Measurements from ENCODE around the gene FAR2. TPM values are rescaled to one million over a fixed set of nuclear protein-coding genes. Genes with fewer than 3 reads are reported as not detected.

FAR2 gene
- total RNA-seq, 1 donor from 2014 or later, result 15.9 TPM

GRCh38 chr12:29145372-29146170 is 3.5 kb upstream of the FAR2 start:
- no peak overlapping the region for H3K27ac Mint-ChIP-seq
- H3K4me1 Mint-ChIP-seq (ENCODE audit: unreplicated experiment), result no peaks in the 10 kb centered on the region
- no peak for TF ChIP-seq CTCF (conservative IDR thresholded peaks at IDR 0.05)
- H3K27me3 Mint-ChIP-seq, result peaks cover 29% of the 10 kb centered on the region
- DNase-seq (ENCODE audit: extremely low spot score, unreplicated experiment), result no peak
- H3K4me3 Mint-ChIP-seq, result no peak overlapping the region
- peaks cover 4% of the 10 kb centered on the region for H3K36me3 Mint-ChIP-seq
- H3K9me3 Mint-ChIP-seq, result peaks cover 6% of the 10 kb centered on the region

GRCh38 chr12:29146196-29146595 is 2.9 kb upstream of the FAR2 start:
- no peak for TF ChIP-seq CTCF (conservative IDR thresholded peaks at IDR 0.05)
- Mint-ChIP-seq H3K4me3 (no peak overlapping the region), H3K9me3 (peaks cover 6% of the 10 kb centered on the region), H3K27me3 (peaks cover 35% of the 10 kb centered on the region), H3K36me3 (peaks cover 4% of the 10 kb centered on the region), H3K4me1 (ENCODE audit: unreplicated experiment) (no peaks in the 10 kb centered on the region), H3K27ac (no peak overlapping the region)
- DNase-seq (ENCODE audit: extremely low spot score, unreplicated experiment), result no peak

- peak overlapping the region; percentile 95 for H3K27ac Mint-ChIP-seq
- H3K4me3 Mint-ChIP-seq, result peak overlapping the region; percentile 94
Measured at GRCh38 chr12:29147731-29148595, 1.1 kb upstream of the FAR2 start.

GRCh38 chr12:29148596-29148910 is 525 bp upstream of the FAR2 start:
- Mint-ChIP-seq H3K4me1 (ENCODE audit: unreplicated experiment) (peaks cover 6% of the 10 kb centered on the region), H3K9me3 (peaks cover 6% of the 10 kb centered on the region), H3K36me3 (peaks cover 4% of the 10 kb centered on the region), H3K4me3 (peak overlapping the region; percentile 94), H3K27ac (peak overlapping the region; percentile 95), H3K27me3 (peaks cover 35% of the 10 kb centered on the region)
- DNase-seq (ENCODE audit: extremely low spot score, unreplicated experiment), result no peak
- TF ChIP-seq CTCF (conservative IDR thresholded peaks at IDR 0.05), result no peak

More at GRCh38 chr12:29147731-29148595, 1.1 kb upstream of the FAR2 start:
- Mint-ChIP-seq H3K4me1 (ENCODE audit: unreplicated experiment) (no peaks in the 10 kb centered on the region), H3K9me3 (peaks cover 6% of the 10 kb centered on the region), H3K36me3 (peaks cover 4% of the 10 kb centered on the region), H3K27me3 (peaks cover 35% of the 10 kb centered on the region)
- no peak for DNase-seq (ENCODE audit: extremely low spot score, unreplicated experiment)
- TF ChIP-seq CTCF (conservative IDR thresholded peaks at IDR 0.05), result no peak

GRCh38 chr12:29149691-29150281 is 708 bp downstream of the FAR2 start:
- TF ChIP-seq CTCF (conservative IDR thresholded peaks at IDR 0.05), result no peak
- H3K27me3 Mint-ChIP-seq, result peaks cover 35% of the 10 kb centered on the region
- peaks cover 6% of the 10 kb centered on the region for H3K4me1 Mint-ChIP-seq (ENCODE audit: unreplicated experiment)
- DNase-seq (ENCODE audit: extremely low spot score, unreplicated experiment), result no peak
- peak overlapping the region; percentile 50 for H3K27ac Mint-ChIP-seq
- peaks cover 4% of the 10 kb centered on the region for H3K36me3 Mint-ChIP-seq
- no peaks in the 10 kb centered on the region for H3K9me3 Mint-ChIP-seq
- peak overlapping the region; percentile 94 for H3K4me3 Mint-ChIP-seq

Measured in type B pancreatic cell (in vitro differentiated cells).